ENCODE results near the gene ADAR.

Gene ADAR

GRCh38 chr1:154553056-154554030, 54.6 kb downstream of the ADAR start:
- no peak for DNase-seq

GRCh38 chr1:154552036-154552435, 56.0 kb downstream of the ADAR start:
- DNase-seq: no peak

GRCh38 chr1:154551474-154551873, 56.5 kb downstream of the ADAR start:
- no peak for DNase-seq

- DNase-seq: no peak
Observed at GRCh38 chr1:154550657-154551056, 57.3 kb downstream of the ADAR start.

- DNase-seq: no peak
Observed at GRCh38 chr1:154550070-154550469, 57.9 kb downstream of the ADAR start.

GRCh38 chr1:154549202-154549770, 58.7 kb downstream of the ADAR start:
- DNase-seq: no peak

- DNase-seq: no peak
Observed at GRCh38 chr1:154548028-154548427, 60.0 kb downstream of the ADAR start.

- DNase-seq: no peak
Observed at GRCh38 chr1:154547105-154547732, 60.8 kb downstream of the ADAR start.

GRCh38 chr1:154546264-154547063, 61.5 kb downstream of the ADAR start:
- peak; percentile 30 for DNase-seq

GRCh38 chr1:154541231-154541630, 66.8 kb downstream of the ADAR start:
- DNase-seq: no peak

GRCh38 chr1:154539486-154540483, 68.2 kb downstream of the ADAR start:
- no peak for DNase-seq

- DNase-seq: no peak
Observed at GRCh38 chr1:154536570-154536969, 71.4 kb downstream of the ADAR start.

- DNase-seq: peak; percentile 57
Observed at GRCh38 chr1:154533952-154534844, 73.8 kb downstream of the ADAR start.

Data from NCI-H2171 (cell line).